ENCODE results near the gene TSSK3.

DNA sequence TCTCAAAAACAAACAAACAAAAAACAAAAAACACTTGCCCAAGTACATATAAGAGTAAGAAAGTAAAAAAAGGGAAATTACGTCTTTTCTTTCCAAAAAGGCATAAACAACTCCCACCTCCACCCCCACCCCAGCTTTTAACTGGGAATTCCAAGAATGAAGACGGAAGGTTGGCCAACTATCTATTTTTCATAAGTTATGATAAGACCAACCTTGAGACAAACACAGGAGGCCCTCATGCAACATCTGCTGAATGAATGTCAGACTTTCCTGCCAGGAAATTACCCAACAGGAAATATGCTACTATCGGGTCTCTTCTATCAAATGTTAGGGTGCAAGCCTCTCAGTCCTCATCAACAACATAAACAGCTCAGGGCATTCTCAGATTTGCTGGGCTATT lies 30.0 kb downstream of the TSSK3 start:
- TF ChIP-seq, protein P1, sequence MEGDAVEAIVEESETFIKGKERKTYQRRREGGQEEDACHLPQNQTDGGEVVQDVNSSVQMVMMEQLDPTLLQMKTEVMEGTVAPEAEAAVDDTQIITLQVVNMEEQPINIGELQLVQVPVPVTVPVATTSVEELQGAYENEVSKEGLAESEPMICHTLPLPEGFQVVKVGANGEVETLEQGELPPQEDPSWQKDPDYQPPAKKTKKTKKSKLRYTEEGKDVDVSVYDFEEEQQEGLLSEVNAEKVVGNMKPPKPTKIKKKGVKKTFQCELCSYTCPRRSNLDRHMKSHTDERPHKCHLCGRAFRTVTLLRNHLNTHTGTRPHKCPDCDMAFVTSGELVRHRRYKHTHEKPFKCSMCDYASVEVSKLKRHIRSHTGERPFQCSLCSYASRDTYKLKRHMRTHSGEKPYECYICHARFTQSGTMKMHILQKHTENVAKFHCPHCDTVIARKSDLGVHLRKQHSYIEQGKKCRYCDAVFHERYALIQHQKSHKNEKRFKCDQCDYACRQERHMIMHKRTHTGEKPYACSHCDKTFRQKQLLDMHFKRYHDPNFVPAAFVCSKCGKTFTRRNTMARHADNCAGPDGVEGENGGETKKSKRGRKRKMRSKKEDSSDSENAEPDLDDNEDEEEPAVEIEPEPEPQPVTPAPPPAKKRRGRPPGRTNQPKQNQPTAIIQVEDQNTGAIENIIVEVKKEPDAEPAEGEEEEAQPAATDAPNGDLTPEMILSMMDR (optimal IDR thresholded peaks at IDR 0.05 in 1 of 3, IDR thresholded peaks at IDR 0.05 in 1 of 3, conservative IDR thresholded peaks at IDR 0.05 in 1 of 3; ENCODE audit: extremely low read depth in 1 of 3, insufficient read depth in 2 of 3, low read length in 3 of 3): no peak
- no peak for TF ChIP-seq EZH2 (IDR thresholded peaks at IDR 0.05; ENCODE audit: low read length)

All from keratinocyte (primary cell).